DMS 273 treated with DMSO at 0.1 percent for 48 hours (cell line): ENCODE data around the gene EPHX1.
"Not testable (repeated sequence)": the region's sequence is repeated elsewhere in the genome, so short reads cannot be mapped to it uniquely, and the experiment has no call there.

Source experiments
- DNase-seq: peaks from one replicate; lab custom pipeline; 2025; lab: John Stamatoyannopoulos, UW

Gene EPHX1

DNA sequence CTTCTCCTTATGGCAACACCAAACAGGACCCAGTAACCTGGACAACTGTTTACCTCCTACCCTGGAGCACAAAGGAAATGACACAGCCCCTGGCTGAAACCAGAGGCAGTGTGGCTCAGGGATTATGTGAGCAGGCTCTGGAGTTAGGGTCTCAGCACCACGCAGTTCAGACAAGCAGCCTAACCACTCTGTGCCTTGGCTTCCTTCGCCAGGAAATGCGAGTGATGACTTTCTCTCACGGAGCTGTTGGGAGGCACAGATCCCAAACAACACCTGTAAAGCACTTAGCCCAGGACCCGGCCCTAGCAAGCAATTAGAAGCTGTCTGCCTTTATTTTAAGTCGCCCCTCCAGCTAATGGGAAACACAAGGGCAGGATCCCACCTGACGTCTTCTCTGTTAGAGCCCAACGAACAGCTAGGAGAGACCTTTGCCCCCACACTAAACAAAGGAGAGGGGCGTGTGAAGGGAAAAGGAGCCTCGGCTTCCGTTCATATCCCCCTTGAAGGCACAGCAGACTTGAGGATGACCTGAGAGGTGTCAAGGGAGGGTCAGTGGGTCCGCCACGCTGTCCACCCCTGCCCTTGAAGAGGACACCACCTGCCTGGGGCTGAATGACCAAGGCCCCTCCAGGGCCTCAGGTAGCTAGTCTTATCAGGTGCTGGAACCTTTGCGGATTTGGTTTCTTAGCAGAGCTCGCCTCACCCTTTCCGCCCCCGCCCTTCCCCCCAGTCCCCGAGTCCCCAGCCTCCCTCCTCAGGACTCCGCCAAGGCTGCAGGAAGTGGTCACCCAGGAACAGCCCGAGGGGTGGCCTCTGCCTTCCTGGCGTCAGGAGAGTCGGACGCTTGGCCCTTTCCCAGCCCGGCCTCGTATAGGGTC is 71.4 kb downstream of the EPHX1 start:
- DNase-seq = no peak

DNA sequence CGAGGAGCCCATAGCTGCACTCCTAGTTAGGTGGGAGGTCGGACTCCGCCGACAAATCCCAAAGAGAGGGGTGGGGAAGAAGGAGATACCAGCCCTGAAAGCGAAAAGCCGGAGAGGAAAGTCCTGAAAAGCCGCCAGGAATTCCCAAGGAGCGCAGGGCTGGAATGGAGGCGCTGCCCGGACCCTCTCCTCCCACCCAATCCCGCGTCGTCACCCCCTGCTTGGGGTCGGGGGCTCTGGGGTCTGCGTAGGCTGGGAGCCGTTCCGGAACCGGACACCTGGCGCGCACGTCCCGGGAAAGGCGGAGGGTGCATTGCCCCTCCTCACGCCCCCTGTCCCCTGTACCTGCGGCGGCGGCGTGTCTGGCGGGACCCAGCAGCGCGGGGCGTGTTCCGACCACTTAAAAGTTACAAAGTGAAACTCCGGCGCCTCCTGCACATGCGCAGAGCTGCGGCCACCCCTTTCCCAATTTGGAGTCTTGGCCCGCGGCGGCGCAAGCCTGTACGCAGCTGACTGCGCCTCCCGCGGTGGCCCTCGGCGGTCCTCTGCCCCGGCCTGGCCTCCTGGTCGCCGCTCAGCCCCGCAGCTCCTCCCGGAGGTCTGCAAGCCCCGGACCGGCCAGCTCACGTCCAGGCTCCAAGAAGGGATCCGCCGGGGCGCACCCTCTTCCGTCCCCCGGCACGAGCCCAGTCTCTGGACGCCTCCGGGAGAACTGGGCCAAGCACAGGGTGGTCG is 72.2 kb downstream of the EPHX1 start, which contains the start of gene TMEM63A:
Gene TMEM63A (minus strand): TSS at position 422 of the 735 bp plus-strand sequence. CDS start 4,800 bp downstream, outside the sequence.
- peak; percentile 29 for DNase-seq

DNA sequence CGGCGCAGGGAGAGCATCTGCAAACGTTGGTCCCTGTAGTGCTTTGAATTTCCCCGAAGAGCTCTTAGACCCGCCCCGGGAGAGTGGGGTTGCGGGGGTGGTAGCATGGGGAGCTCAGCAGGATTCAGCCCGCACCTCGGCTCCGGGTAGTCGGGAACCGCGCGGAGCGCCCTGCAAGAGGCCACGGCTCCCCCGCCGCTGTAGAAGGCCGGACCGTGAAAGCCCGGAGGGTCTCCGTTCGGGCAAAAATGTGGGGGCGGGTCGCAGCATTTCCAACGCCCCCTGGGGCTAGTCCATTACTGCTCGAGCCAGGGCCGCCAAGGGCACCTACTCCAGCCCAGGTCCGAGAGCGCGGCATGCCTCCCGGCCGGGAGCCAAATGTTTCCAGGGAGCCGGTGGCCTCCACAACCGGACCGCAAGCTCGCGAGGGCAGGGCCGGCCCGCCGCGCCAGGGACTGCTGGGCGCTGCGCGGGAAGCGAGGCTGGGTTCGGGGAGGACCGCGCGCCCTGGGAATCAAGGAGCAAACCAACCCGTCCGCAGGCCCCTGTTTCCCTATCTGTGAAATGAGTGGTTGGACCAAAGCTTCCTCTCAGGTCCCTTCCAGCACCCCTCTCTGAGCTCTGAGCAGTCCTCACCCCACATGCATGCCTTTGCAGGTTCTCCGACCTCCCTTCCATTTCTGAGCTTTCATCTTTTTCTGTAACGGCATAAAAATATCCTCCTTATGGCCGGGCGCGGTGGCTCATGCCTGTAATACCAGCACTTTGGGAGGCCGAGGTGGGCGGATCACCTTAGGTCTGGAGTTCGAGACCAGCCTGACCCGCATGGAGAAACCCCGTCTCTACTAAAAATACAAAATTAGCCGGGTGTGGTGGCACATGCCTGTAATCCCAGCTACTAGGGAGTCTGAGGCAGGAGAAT is 73.0 kb downstream of the EPHX1 start:
- no peak for DNase-seq

DNA sequence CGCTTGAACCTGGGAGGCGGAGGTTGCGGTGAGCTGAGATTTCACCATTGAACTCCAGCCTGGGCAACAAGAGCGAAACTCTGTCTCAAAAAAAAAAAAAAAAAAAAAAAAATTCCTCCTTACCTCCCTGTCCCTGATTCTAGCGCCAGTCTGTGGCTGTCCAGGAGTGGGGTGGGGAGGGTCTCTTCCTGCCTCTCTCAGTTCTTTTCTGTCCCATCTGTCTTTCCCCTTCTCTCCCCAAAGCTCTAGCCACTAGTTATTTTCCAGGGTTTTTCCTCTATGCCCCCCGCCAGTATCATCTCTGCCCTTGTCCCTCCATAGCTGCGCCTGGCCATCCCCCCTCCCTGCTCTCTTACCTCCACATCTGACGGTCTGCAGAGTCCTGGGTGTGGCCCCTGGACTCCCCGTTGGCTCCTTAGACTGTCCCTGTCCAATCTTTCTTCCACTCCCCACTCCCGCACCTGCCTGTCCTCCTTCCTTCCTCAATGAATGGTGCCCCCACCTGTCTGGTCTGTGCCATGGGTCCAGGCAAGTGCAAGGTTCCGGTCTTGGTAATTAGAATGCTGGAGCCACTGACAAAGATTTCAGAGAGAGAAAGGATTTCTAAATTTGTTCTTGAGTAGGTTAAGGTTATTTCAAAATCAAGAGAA is 73.8 kb downstream of the EPHX1 start:
- no peak for DNase-seq

DNA sequence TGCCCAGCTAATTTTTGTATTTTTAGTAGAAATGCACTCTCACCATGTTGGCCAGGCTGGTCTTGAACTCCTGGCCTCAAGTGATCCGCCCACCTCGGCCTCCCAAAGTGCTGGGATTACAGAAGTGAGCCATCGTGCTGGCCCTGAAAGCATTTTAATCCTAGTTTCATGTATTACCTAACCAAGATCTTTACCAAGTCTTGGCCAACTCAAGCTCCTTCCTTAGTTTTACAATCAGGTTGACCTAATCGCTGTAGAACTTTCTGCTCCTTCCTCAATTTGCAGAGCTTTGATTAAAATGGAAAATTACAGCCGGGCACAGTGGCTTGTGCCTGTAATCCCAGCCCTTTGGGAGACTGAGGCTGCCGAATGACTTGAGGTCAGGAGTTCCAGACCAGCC is 75.4 kb downstream of the EPHX1 start:
- no peak for DNase-seq

DNA sequence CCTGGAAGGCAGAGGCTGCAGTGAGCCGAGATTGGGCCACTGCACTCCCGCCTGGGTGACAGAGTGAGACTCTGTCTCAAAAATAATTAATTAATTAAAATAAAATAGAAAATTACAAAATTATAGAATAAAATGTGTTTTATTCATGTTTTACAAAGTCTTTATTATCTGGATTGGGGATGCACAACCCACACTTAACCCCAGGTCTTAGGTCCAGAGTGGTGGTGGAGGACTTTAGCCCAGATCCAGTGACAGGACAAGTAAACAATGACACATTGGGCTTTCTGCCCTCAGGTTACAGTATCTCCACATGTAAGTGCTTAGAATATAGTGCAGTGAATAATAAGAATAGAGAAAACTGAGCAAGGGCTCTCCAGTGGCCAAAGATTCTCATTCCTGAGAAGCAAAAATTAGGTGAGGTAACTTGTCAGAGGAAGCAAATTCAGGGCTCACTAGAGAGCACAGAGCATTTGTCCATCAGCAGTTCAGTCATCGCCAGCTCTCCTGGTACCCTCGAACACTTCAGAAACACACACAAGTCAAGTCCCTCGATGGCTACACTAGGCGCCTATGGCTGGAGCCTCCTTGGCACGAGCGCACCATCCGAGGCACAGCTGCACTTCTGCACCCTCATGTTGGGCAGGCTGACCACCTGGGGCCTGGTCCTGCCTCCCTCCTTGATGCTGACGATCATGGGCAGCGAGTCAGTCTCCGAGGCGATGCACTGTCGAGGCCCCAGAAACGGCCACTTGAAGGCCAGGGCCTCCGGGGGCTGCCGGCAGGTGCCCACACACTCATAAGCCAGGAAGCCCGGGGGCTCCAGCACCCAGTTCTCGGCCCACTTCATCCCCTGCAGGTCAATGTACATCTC is 76.5 kb downstream of the EPHX1 start:
- no peak for DNase-seq

DNA sequence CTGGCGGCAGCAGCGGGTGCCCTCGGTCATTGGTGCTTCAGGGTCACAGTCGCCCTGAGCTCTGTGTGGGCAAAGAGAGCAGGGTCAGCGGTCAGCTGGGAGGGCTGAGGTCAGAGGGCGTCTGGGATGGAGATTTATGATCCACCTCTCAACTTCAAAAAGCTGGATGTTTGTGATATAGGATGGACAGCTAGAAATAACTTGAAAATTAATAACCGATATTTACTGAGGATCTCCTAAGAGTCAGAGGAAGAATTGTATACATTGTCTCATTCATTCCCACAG is 77.0 kb downstream of the EPHX1 start:
- DNase-seq = no peak

DNA sequence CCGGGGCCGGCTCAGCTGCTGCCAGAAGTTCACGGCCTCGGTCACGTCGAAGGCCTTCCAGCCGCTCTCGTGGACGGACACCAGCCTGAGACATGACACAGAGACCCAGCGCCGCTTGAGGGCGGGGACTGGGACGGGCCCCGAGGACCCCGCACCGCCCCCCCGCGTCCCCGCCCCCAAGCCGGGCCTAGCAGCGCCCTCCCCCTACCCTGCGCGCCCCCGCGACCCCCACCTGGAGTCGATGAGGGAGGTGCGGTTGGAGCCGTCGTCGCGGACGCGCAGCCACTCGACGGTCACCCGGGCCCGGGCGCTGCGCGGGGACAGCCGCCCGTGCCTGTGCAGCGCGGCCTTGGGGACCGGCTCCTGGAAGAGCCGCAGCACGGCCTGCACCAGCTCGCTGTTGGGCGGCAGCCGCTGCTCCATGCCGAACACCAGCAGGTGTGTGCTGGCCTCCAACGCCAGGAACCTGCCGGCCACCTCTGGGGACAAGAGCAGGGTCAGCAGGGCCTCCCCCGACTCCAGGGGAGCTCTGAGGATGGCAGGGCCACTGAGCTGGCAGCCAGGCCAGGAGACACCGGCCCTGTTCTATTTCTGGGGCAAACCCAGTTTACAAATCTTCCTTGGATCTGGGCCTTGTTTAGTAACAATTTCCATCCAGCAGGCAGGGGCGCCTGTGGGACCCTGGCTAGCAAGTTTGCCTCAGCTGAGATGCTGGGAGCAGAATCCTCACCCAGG is 77.8 kb downstream of the EPHX1 start:
- not testable (repeated sequence) for DNase-seq

DNA sequence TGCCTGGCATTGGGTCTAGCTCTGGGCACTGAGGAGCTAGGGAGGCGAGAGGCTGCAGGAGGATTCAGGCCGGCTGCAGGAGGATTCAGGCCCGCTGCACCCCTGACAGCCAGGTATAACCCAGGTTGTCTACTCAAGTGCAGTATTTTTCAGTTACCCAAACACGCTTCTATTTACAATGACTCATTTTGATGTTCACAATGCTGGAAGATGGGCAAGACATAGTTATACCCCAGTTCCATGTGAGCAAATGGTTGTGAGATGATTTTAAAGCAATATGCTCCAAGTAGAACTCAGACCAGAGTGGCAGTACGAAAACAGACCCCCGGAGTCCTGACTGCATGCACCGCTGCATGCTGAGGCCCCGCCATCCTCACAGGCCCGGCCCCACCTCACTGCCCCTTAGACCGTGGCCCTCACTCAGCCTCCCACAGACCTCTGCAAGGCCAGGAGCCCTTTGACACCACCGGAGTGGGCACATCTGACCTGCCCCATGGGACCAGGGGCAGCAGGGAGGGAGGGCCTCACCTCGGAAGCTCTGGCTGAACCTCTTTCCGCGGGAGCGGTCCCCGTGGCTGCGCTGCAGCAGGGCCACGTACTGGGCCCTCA is 78.5 kb downstream of the EPHX1 start:
- DNase-seq = no peak

DNA sequence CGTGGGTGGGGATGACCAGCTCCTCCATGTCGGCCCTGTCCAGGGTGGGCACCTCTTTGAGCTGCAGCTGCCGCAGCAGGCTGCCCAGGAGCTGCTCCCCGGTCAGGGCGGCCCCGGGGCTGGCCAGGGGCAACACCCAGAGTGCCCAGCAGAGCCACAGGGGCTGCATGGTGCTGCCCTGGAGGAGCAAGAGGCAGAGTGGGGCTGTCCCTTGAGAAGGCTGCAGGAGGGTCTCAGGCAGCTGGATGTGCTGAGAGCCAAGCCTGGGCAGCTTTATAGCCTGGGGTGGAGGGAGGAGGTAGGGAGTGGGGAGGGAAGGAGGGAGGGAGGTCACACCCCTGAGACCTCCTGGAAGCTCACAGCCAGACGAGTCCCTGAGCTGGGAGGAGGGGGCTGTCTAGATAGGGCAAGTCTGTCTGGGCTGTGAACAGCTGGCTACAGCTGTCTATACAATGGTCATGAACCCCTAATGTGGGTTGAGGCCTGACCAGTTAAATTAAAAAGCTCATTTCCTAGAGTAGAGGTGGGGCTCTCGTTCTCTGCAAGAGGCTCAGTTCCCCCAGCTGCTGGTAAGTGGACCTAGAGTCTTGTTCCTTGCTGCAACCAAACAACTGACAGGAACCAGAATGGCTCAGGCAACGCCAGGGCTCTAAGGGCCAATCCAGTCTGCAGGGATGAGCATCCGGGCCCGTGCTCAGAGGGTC is 79.1 kb downstream of the EPHX1 start, which contains the start of gene LEFTY1:
Gene LEFTY1 (minus strand): TSS at position 249 of the 704 bp plus-strand sequence. CDS start 80 bp downstream, at position 169.
- no peak for DNase-seq

DNA sequence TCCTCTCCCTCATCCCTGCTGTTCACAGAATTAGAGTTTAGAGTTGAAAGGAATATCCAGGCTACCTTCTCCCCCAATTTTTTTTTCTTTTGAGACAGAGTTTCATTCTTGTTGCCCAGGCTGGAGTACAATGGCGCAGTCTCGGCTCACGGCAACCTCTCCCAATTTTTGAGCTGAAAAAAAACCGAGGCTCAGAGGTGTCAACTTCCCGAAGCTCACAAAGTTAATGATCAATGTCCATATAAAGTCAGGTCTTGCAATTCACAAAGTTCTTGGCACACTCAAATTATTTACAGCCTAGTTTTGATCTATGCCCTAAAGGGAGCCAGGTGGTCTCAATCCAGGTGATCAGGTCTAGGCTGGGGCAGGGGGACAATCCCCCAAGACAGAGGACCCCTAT is 79.8 kb downstream of the EPHX1 start:
- no peak for DNase-seq

DNA sequence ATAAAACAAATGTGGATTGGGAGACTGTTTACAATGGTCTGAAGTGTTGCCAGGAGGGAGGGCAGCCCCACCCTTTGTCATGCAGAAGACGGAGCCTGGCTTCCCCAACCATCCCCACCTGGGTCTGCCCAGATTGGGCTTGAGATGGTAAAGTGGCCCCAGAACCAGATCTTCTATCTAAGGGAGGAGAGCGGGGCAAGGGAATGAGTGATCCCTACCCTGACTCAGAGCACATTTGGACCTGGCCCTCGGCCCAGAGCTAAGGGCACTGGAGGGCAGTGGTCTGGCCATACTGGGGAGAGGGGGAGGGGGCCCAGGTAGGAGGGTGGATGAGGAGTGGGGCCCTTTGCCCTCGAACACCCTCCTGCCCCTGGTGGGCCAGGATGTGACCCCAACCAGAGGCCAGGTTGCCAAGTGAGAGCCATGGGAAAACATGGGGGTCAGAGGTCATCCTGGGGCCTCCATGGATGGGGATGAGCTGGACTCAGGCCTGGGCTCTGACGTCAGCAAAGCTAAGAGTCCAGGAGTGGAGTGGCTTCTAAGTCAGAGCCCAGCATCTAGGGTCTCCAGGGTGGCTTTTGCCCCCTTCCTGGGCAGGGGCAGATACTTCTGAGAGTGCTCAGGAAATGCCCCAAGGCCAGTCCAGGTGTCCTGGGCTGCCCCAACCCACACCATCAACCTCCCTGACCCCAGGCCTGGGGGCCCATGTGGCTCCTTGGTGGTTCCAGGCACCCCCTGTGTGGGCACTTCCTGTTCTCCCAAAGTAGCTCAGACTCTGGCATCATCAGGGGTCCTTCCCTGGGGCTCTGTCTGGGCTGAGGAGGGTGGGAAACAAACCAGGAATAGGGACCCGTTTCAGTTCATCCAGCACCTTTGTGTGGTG is 80.7 kb downstream of the EPHX1 start:
- no peak for DNase-seq

DNA sequence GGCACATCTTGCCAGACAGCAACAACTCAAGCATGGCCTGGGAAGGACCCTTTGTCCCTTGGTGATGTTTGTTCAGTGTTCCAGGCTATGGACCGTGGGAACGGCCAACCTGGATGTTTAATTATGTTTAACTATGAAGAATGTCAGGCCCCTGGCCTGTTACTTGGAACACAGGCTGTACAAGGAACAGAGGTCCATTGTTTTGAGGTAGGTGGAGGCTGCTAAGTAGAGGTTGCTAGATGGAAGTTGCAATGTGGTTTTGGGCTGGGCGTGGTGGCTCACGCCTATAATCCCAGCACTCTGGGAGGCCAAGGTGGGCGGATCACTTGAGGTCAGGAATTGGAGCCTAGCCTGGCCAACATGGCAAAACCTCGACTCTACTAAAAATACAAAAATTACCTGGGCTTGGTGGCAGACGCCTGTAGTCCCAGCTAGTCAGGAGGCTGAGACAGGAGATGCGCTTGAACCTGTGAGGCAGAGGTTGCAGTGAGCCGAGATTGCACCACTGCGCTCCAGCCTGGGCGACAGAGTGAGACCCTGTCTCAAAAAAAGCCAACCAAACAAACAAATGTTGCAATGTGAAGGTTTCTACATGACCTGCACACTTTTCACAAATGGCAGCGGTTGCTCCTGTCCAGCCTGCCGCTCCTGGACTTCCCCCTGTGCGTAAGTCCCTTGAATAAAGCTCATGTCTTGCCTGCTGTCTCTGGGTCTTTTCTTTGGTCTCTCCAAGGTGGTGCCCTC is 81.5 kb downstream of the EPHX1 start:
- no peak for DNase-seq

DNA sequence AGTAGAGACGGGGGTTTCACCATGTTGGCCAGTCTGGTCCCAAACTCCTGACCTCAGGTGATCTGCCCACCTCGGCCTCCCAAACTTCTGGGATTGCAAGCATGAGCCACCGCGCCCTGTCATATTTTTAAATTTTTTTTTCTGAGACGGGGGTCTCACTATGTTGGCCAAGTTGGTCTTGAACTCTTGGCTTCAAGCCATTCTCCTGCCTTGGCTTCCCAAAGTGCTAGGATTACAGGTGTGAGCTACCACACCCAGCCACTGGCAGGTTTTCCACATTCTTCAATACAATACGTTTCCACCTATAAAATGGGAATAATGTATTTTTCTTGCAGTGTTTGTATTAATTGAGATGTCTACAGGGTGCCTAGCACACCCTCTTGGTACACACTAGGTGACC is 82.4 kb downstream of the EPHX1 start:
- DNase-seq = no peak
